GM18526 (cell line): Measurements from ENCODE around the gene FAM131A.
A peak's percentile ranks its signal among the peaks of the same experiment; 100 is the strongest.

Experiments
- POLR2A ChIP-seq: IDR thresholded peaks from 3 replicates; pipeline ENCODE4 v1.6.1; 2011; ENCODE audit not compliant: insufficient read length; ENCODE audit errors: extremely low read depth

Gene FAM131A

DNA sequence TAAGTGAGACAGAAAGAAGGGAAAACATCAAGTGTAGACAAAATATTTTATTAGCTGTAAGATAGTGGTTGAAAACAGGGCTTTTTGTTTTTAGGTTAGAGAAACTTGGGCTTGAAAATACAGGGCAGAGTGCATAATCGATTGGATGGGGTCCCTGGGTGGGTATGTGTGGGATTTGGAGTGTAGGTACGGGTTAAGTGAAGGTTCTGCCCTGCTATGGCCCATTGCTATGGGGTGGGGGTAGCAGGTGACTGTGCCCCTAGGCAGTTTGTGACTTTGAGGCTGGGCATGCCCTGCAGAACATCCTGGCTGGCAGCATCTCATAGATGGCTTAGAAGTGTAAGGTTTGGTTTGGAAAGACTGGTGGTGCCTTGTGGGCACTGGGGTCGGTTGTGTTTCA is 3.7 kb upstream of the FAM131A start:
- TF ChIP-seq POLR2A: no peak

GRCh38 chr3:184334470-184335158 is 2.8 kb upstream of the FAM131A start:
- TF ChIP-seq POLR2A: no peak

DNA sequence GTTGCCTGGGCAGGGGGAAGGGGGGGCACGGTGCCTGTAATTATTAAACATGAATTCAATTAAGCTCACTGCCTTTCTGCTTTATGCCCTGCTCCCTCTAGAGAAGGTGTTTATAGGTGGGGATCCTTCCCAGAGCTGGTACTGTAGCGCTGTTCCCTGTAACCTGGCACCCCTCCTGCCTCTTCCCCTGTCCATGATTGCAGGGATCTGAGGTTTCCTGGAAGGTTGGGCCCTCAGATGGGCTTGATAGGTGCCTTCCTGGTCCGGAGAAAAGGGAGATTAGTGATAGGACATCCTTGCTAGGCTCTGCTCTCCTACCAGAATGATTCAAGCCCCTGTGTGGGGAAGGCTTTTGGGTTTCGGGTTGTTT is 2.1 kb upstream of the FAM131A start:
- TF ChIP-seq POLR2A: no peak

DNA sequence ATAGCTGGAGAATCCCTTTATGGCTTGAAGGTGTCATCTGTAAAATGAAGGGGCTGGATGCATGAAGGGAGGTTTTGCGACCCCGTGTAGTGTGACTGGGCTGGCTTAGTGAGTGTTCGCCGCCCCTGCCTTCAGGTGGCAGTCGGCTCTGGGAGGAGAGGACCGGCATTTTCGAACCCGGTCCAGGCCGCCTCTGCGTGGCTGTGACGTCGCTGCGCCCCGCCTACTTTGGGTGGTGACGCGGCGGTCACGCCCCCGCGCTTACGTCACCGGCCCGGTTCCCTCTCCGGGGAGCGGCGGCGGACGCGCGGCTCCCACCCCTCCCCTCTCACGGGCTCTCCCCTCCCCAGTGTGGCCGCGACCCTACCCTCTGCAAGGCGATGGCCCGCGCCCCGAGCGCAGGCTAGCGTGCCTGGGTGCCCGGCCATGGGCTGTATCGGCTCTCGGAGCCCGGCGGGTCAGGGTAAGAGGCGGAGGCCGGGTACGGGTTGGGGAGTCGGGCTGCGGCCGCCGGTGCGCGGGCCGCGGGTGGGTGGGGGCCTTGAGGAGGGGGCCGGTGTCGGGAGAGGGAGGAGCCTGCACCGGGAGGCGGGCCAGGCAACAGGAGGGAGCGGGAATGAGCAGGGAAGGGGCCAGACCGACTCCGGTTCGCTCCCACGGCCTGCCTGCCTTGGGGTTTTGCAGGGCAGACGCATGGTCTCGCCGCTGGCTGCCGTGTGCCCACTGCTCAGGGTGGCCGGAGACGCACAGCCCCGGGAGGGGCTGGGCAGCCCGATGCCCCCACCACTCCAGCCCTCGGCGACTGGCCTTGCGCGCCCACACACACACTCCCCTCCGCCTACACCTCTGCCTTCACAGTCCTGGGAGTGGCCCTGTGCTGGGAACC is 1.5 kb upstream of the FAM131A start:
- peak; percentile 56 for TF ChIP-seq POLR2A

GRCh38 chr3:184336547-184337398 is 627 bp upstream of the FAM131A start:
- no peak for TF ChIP-seq POLR2A

- TF ChIP-seq POLR2A: no peak
Measured at GRCh38 chr3:184337981-184338380, 581 bp downstream of the FAM131A start.

- TF ChIP-seq POLR2A: no peak
Measured at GRCh38 chr3:184338511-184338945, 1.1 kb downstream of the FAM131A start.

DNA sequence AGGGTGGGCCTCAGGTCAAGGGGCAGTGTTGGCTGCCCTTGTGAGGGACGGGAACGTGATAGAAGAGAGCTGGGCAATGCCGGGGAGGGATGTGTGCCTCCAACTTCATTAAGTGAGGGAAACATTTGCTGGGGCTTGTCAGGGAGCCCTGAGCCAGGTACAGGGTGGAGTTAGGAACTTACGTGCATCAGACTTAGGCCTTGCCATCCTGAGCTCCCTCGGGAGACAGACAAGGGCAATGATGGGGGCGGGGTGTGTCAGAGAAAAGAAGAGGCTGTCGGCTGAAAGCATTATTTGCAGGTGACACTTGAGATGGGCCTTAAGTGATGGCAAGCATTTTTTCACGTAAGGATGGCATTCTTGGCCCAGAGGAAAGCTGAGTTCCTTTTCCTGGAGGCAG is 1.6 kb downstream of the FAM131A start:
- no peak for TF ChIP-seq POLR2A

GRCh38 chr3:184341925-184342324 is 4.5 kb downstream of the FAM131A start:
- no peak for TF ChIP-seq POLR2A

DNA sequence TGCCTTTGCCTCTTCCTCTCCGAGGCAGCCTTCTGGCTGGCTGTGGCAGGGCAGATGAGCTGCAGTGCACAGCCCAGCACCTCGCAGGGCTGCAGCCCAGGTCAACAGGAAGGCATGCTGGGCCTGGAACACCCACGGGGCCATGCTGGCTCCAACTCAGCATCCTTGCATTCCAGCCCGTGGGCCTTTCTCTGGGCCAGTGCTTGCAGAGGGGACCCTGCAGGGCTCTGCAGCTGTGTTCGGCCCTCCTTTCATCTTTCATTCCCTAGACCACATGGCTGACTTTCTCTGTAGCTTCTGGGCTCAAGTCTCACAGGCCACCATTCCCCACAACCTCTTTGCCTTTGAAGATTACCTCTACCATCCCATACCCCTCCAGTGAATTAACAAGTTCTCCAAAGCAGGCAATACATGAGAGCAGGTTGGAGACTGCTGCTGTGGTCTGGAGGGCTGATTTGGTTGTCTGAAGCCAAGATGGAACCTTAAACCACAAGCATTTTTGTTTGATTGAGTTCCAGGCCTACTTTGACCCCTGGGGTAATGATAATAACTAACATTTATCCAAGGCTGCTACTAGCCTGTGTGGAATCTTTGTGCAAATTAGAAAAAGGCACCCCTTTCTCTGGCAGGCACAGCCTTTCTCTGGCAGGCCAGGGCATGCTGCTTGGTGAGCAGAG is 5.9 kb downstream of the FAM131A start:
- no peak for TF ChIP-seq POLR2A

- no peak for TF ChIP-seq POLR2A
Measured at GRCh38 chr3:184344579-184345316, 7.3 kb downstream of the FAM131A start.

GRCh38 chr3:184345317-184346144 is 8.1 kb downstream of the FAM131A start:
- no peak for TF ChIP-seq POLR2A

DNA sequence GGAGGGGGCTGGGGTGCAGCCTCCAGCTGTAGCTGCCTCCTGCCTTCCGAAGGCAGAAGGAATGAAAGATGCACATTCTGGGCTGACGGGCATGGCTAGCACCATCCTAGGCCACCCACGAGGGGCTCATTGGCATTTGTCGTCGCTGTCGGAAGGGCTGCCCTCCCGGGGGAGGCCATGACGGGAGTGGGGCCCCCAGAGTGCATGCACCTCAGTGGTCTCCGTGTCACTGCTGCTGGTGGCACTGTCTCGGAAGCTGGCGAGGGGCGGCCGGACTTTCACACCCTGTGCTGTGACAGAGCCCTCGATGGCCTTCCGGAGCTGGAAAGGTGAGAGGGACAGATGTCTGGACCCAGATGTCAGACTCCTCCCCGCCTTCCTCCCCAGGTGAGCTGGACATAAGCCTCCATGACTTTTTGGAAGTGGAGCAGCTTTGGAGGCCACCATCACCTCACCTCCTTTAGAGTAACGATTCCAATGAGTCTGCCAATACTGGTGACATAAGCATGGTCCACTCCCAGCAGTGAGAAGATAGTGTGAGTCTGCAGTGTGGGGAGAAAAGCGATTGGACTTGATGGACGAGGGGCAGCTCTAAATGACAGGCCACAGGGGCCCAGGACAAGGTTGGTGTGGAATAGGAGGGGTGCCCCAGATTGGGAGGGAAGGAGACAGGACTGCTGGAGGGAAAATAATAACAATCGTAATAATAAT is 9.2 kb downstream of the FAM131A start:
- TF ChIP-seq POLR2A: no peak
